ENCODE data around the gene DSCAML1.

DNA sequence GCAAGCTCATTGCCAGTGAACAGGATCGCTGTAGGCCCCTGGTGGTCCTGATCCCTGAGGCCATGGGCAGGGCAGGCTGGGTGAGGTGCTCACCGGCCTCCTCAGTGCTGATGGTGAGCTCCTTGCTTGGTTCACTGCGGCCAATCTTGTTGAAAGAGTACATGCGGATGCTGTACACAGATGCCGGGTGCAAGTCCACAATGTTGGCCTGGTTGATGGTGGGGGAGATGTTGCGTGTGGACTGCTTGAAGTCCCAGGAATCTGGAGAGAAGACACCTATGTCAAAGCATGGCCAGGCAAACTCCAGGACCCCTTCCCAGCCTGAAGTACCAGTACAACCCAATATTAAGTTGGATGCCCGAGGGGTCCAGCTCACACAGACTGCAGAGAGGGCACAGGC, 325.2 kb downstream of the DSCAML1 start:
- TF ChIP-seq, protein P1, sequence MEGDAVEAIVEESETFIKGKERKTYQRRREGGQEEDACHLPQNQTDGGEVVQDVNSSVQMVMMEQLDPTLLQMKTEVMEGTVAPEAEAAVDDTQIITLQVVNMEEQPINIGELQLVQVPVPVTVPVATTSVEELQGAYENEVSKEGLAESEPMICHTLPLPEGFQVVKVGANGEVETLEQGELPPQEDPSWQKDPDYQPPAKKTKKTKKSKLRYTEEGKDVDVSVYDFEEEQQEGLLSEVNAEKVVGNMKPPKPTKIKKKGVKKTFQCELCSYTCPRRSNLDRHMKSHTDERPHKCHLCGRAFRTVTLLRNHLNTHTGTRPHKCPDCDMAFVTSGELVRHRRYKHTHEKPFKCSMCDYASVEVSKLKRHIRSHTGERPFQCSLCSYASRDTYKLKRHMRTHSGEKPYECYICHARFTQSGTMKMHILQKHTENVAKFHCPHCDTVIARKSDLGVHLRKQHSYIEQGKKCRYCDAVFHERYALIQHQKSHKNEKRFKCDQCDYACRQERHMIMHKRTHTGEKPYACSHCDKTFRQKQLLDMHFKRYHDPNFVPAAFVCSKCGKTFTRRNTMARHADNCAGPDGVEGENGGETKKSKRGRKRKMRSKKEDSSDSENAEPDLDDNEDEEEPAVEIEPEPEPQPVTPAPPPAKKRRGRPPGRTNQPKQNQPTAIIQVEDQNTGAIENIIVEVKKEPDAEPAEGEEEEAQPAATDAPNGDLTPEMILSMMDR (IDR thresholded peaks at IDR 0.05; ENCODE audit: low read length) = no peak
- no peak for TF ChIP-seq EZH2 (IDR thresholded peaks at IDR 0.05; ENCODE audit: borderline replicate concordance, low read length)

Measured in OCI-LY1 (cell line).